Dendritic cell treated with granulocyte-macrophage colony-stimulating factor and Interleukin-4, amounts not matched to agents 40 ng/mL and 50 ng/mL, for 4 days (primary cell): Measurements from ENCODE around the gene THAP2.

Source experiments
- H3K27ac Mint-ChIP-seq: one replicate; pipeline ENCODE4 v1.8.0; 2022; ENCODE audit warnings: mild to moderate bottlenecking, mixed read lengths
- H3K27me3 Mint-ChIP-seq: one replicate; pipeline ENCODE4 v1.8.0; 2022; ENCODE audit warnings: mild to moderate bottlenecking, mixed read lengths
- H3K36me3 Mint-ChIP-seq: one replicate; pipeline ENCODE4 v1.8.0; 2022; ENCODE audit warnings: low read depth, mixed read lengths
- H3K4me1 Mint-ChIP-seq: one replicate; pipeline ENCODE4 v1.8.0; 2022; ENCODE audit warnings: low read depth, mixed read lengths
- H3K4me3 Mint-ChIP-seq: one replicate; pipeline ENCODE4 v1.8.0; 2022; ENCODE audit warnings: mild to moderate bottlenecking, moderate library complexity, mixed read lengths
- H3K9me3 Mint-ChIP-seq: one replicate; pipeline ENCODE4 v1.8.0; 2022; ENCODE audit warnings: mixed read lengths
- intact Hi-C: fragments of 100-400 bp; cut with micrococcal nuclease; formaldehyde crosslinking; loops from one replicate; pipeline ENCODE4 v1.15.0; 2022

THAP2 gene

DNA sequence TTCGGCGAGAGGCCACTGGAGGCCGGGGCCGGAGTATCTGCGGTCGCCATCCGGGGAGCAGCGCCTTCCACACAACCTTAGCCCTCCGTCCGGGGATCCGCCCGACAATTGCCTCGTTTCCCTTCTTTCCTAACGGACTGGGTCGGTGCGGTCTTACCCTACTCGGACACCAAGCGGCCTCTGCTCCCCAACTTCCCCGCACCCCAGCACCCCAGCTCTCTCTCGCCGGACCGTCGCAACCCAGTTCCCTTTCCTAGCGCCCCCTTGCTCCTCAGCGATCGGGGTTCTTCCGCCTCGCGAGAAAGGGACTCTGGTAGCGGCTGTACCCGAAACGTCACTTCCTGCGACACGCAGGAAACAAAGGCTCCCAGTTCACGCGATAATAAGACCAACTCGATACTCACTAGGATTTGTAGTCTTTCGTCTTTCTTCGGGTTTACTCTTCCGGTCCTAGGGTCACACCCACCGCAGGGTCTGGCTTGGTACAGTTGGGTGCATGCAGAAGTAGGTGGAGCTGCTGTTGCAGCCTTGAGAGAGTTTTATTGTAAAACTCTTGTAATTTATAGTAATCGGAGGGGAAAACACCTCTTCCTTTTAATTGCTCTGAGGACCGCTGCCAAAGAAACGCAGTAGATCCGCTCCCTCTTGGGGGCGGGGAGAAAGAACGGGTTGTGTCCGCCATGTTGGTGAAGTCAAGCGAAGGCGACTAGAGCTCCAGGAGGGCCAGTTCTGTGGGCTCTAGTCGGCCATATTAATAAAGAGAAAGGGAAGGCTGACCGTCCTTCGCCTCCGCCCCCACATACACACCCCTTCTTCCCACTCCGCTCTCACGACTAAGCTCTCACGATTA lies at the start of gene THAP2, which contains the start of gene ZFC3H1:
Gene THAP2 (plus strand): TSS at position 741 of the 850 bp plus-strand sequence. CDS start 209 bp downstream, outside the sequence.
Gene ZFC3H1 (minus strand): TSS at position 288 of the 850 bp plus-strand sequence. CDS start 238 bp downstream, at position 50.
- H3K27me3 Mint-ChIP-seq, result no peaks in the 10 kb centered on the region
- H3K27ac Mint-ChIP-seq, result peak within 1 kb of the TSS; percentile 100
- H3K4me3 Mint-ChIP-seq, result peak within 1 kb of the TSS; percentile 93
- peaks cover 48% of the 10 kb centered on the region for H3K36me3 Mint-ChIP-seq
- no peaks in the 10 kb centered on the region for H3K9me3 Mint-ChIP-seq
- H3K4me1 Mint-ChIP-seq, result peaks cover 32% of the 10 kb centered on the region
- intact Hi-C loops, result loop anchor here (1.0 kb wide), 2 partner anchors 23 to 91 kb away; partner anchors contain the start of genes RAB21 and TMEM19

DNA sequence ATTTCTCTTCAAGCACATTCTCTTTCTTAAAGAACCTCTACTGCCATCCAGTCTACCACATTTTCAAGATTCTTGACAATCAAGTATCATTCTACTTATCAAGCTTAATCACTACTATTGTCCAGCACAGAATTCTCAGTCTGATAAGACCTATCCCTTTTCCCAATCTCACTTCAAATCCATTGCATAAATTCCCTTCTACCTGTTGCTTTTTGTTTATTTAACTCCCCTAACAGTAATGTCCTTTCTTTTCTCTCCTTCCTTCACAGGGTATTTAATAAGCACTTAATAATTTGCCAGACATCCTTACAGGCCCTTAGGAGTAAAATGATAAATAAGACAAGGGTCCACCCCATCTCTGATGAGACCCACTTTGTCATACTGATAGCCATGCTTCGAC lies 42.2 kb upstream of the THAP2 start:
- Mint-ChIP-seq H3K4me3 (no peak overlapping the region), H3K36me3 (peaks cover 97% of the 10 kb centered on the region), H3K27ac (peak overlapping the region; percentile 21), H3K4me1 (peaks cover 21% of the 10 kb centered on the region), H3K9me3 (no peaks in the 10 kb centered on the region), H3K27me3 (no peaks in the 10 kb centered on the region)
- intact Hi-C loops, result no loop called here

DNA sequence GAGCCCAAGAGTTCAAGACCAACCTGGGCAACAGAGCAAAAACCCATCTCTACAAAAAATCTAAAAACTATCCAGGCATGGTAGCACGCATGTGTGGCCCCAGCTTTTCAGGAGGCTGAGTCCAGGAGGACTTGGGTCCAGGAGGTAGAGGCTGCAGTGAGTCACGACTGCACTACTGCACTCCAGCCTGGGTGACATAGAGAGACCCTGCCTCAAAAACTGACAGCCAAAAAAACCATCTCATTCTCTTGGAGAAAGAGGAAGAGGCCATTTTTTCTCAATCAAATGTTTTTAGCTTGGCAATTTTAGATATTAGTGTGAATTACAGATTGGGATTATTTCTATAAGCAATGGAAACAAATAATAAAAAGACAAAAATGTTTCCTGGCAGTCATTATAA lies 38.6 kb upstream of the THAP2 start:
- peaks cover 89% of the 10 kb centered on the region for H3K36me3 Mint-ChIP-seq
- H3K27me3 Mint-ChIP-seq, result no peaks in the 10 kb centered on the region
- peaks cover 21% of the 10 kb centered on the region for H3K4me1 Mint-ChIP-seq
- intact Hi-C loops, result no loop called here
- H3K4me3 Mint-ChIP-seq, result no peak overlapping the region
- H3K9me3 Mint-ChIP-seq, result no peaks in the 10 kb centered on the region
- no peak overlapping the region for H3K27ac Mint-ChIP-seq

DNA sequence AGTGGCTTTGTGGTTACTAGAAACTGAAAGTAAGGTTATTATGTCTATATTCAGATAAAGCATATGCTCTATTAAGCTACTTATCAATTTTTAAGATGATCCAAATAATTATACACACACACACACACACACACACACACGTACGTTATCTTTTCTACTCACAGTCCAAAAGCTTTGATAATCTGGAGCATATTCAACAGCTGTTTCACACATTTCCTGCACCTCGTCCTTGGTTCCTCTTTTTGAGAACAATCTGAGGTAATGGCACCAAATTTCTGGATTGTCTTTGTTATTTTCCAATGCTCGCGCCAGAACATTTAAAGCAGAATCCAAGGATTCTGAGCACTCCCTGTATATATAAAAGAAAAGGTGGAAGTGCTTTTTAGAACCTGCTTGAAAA lies 38.0 kb upstream of the THAP2 start:
- H3K27ac Mint-ChIP-seq, result peak overlapping the region; percentile 52
- peaks cover 89% of the 10 kb centered on the region for H3K36me3 Mint-ChIP-seq
- H3K4me1 Mint-ChIP-seq, result peaks cover 17% of the 10 kb centered on the region
- no peak overlapping the region for H3K4me3 Mint-ChIP-seq
- intact Hi-C loops, result no loop called here
- no peaks in the 10 kb centered on the region for H3K27me3 Mint-ChIP-seq
- H3K9me3 Mint-ChIP-seq, result no peaks in the 10 kb centered on the region

- Mint-ChIP-seq H3K9me3 (no peaks in the 10 kb centered on the region), H3K27ac (no peak overlapping the region), H3K4me1 (peaks cover 11% of the 10 kb centered on the region), H3K36me3 (peaks cover 84% of the 10 kb centered on the region), H3K27me3 (no peaks in the 10 kb centered on the region), H3K4me3 (no peak overlapping the region)
- intact Hi-C loops, result no loop called here
These were observed 37.3 kb upstream of the THAP2 start for GRCh38 chr12:71626768-71627167.

DNA sequence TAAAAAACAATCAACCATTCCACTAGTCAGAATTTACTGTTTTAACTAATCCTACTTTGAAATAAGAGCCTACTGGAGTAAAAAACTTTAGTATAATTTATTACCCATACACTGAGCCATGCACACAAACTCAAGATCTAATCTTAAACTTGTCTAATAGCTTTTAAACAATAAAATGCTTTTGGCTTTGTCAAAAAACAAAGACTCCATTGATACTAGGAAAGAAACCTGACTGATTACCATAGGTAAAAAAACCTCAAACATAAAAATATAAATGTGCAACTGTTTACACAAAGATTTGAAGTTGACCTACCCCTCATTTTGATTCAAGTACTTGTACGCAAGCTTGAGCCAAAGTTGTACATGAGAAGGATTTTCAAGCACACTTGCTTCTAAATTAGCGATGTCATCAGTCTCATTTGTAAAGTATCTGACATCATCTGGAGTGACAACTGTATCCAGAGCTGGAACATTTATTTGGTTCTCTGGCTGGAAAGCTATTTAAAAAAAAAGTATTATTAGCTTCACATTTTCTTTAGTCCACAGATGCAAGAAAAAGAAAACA lies 36.6 kb upstream of the THAP2 start:
- Mint-ChIP-seq H3K9me3 (no peaks in the 10 kb centered on the region), H3K4me1 (peaks cover 6% of the 10 kb centered on the region), H3K4me3 (no peak overlapping the region), H3K36me3 (peaks cover 84% of the 10 kb centered on the region), H3K27me3 (no peaks in the 10 kb centered on the region), H3K27ac (no peak overlapping the region)
- intact Hi-C loops, result no loop called here

DNA sequence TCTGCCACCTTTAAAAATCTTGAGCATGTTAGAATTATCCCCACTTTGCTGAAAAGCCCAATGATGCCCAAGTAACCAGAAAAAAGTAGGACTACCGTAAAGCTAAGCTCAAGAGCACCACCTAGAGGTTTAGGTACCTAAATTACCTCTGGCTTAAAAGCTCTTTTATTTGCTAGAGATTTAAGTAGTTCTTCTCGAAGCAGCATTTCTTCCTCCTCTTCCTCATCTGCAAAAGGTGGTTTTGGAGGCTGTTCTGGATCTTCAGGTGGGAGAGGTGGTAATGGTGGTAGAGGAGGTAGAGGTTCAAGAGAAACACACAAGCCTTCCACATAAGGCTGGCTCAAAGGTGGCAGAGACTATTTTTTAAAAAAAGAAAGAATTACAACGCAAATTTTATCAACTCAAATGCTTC lies 27.4 kb upstream of the THAP2 start:
- Mint-ChIP-seq H3K4me1 (peaks cover 11% of the 10 kb centered on the region), H3K4me3 (no peak overlapping the region), H3K27ac (no peak overlapping the region), H3K36me3 (peaks cover 96% of the 10 kb centered on the region), H3K27me3 (no peaks in the 10 kb centered on the region), H3K9me3 (no peaks in the 10 kb centered on the region)
- intact Hi-C loops, result loop anchor here (5.0 kb wide), 1 partner anchor 219 kb away; no protein-coding TSS in a partner anchor

DNA sequence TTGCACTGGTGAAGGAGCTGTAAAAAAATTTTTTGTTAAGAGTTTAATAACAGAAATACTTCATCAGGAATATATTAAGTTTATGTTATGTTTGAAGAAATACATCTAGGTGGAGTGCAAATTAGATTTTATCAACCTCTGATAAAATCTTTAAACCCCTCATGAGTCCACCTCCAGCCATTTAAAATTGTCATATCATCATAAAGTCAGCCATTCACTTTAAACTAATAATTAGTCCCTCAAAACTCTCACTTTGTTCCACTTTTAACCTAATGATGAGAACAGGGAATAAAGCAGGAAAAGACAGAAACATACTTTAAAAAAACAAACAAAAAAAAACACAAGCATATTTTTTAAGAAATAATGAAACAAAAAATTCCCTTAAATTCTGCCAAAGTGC lies 25.6 kb upstream of the THAP2 start:
- Mint-ChIP-seq H3K9me3 (no peaks in the 10 kb centered on the region), H3K27ac (no peak overlapping the region), H3K27me3 (no peaks in the 10 kb centered on the region), H3K4me1 (peaks cover 11% of the 10 kb centered on the region), H3K36me3 (peaks cover 96% of the 10 kb centered on the region), H3K4me3 (no peak overlapping the region)
- intact Hi-C loops, result loop anchor here (5.0 kb wide), 1 partner anchor 221 kb away; no protein-coding TSS in a partner anchor

DNA sequence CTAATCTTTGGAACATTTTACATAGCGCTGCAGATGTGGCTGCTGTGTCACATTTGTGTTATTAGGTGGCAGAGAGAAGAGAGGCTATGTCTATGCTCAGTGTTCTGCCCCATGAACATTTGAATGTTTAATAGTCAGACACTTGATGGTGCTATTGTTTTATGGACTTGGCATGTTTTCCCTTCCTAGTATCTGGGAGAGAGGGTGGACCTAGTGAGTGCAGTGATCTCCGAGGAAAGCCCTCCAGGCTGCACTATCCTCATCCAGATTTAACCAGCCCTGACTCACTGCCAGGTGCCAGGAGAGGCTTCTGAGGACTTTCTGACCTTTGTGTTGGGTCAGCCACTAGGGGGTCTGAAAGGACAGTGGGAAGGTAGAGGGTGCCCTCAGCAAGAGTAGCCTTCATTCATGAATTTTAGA lies 24.8 kb upstream of the THAP2 start:
- Mint-ChIP-seq H3K9me3 (no peaks in the 10 kb centered on the region), H3K27ac (no peak overlapping the region), H3K4me3 (no peak overlapping the region), H3K4me1 (peaks cover 11% of the 10 kb centered on the region), H3K27me3 (no peaks in the 10 kb centered on the region), H3K36me3 (peaks cover 96% of the 10 kb centered on the region)
- intact Hi-C loops, result loop anchor here (5.0 kb wide), 1 partner anchor 222 kb away; no protein-coding TSS in a partner anchor

GRCh38 chr12:71640316-71640715 lies 23.8 kb upstream of the THAP2 start:
- peaks cover 96% of the 10 kb centered on the region for H3K36me3 Mint-ChIP-seq
- intact Hi-C loops, result no loop called here
- H3K27me3 Mint-ChIP-seq, result no peaks in the 10 kb centered on the region
- H3K27ac Mint-ChIP-seq, result no peak overlapping the region
- H3K4me1 Mint-ChIP-seq, result peaks cover 15% of the 10 kb centered on the region
- H3K4me3 Mint-ChIP-seq, result no peak overlapping the region
- H3K9me3 Mint-ChIP-seq, result no peaks in the 10 kb centered on the region

- no peaks in the 10 kb centered on the region for H3K27me3 Mint-ChIP-seq
- H3K36me3 Mint-ChIP-seq, result peaks cover 91% of the 10 kb centered on the region
- intact Hi-C loops, result no loop called here
These were observed 22.7 kb upstream of the THAP2 start for GRCh38 chr12:71641390-71641789.

DNA sequence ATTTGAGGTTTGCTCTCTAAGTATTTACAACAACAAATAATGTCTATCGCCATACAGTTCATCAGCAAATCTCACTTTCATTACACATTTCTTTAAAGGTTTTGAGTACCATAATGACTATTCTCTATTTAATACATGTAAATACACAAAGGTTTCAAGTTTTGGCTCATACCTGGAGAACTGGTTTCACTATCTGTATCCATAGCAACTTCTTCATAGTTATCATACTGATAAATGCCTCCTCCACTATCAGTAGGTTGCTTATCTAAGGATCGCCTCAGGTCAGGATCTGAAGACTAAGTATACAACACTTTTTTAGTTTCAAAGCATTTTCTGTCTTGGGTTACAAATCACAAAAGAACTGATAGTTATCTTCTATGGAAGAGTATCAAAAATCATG lies 21.8 kb upstream of the THAP2 start:
- H3K27me3 Mint-ChIP-seq, result no peaks in the 10 kb centered on the region
- H3K4me3 Mint-ChIP-seq, result no peak overlapping the region
- no peaks in the 10 kb centered on the region for H3K9me3 Mint-ChIP-seq
- intact Hi-C loops, result no loop called here
- peaks cover 15% of the 10 kb centered on the region for H3K4me1 Mint-ChIP-seq
- H3K36me3 Mint-ChIP-seq, result peaks cover 92% of the 10 kb centered on the region
- no peak overlapping the region for H3K27ac Mint-ChIP-seq

More at GRCh38 chr12:71641390-71641789, 22.7 kb upstream of the THAP2 start:
- H3K27ac Mint-ChIP-seq, result no peak overlapping the region
- H3K9me3 Mint-ChIP-seq, result no peaks in the 10 kb centered on the region
- no peak overlapping the region for H3K4me3 Mint-ChIP-seq
- H3K4me1 Mint-ChIP-seq, result peaks cover 20% of the 10 kb centered on the region

- Mint-ChIP-seq H3K4me3 (peak overlapping the region; percentile 39), H3K36me3 (peaks cover 65% of the 10 kb centered on the region)
- intact Hi-C loops, result no loop called here
These were observed 18.8 kb upstream of the THAP2 start for GRCh38 chr12:71645268-71645667.

DNA sequence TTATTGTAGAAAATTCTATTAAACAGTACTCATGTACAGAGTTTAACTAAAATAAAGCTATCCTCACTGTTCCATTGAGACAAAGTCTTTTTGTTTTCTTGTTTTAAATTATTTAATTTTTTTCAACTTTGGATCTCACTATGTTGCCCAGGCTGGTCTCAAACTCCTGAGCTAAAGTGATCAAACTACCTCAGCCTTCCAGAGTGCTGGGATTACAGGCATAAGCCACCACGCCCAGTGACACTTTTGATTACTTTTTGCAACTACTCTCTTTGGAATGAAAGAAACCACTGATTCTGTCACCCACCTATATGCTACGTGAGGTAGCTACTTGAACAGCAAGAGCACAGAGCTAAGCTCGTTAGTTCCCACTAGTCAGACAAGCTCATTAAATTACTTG lies 17.6 kb upstream of the THAP2 start:
- Mint-ChIP-seq H3K9me3 (no peaks in the 10 kb centered on the region), H3K4me3 (no peak overlapping the region), H3K27me3 (no peaks in the 10 kb centered on the region), H3K27ac (no peak overlapping the region), H3K4me1 (peaks cover 20% of the 10 kb centered on the region), H3K36me3 (peaks cover 55% of the 10 kb centered on the region)
- intact Hi-C loops, result no loop called here

More at GRCh38 chr12:71645268-71645667, 18.8 kb upstream of the THAP2 start:
- Mint-ChIP-seq H3K27me3 (no peaks in the 10 kb centered on the region), H3K9me3 (no peaks in the 10 kb centered on the region), H3K4me1 (peaks cover 20% of the 10 kb centered on the region), H3K27ac (peak overlapping the region; percentile 65)
